ENCODE data around the gene DNM3.
A peak's percentile ranks its signal among the peaks of the same experiment; 100 is the strongest.
"Not testable (repeated sequence)": the region's sequence is repeated elsewhere in the genome, so short reads cannot be mapped to it uniquely, and the experiment has no call there.

DNM3 gene

DNA sequence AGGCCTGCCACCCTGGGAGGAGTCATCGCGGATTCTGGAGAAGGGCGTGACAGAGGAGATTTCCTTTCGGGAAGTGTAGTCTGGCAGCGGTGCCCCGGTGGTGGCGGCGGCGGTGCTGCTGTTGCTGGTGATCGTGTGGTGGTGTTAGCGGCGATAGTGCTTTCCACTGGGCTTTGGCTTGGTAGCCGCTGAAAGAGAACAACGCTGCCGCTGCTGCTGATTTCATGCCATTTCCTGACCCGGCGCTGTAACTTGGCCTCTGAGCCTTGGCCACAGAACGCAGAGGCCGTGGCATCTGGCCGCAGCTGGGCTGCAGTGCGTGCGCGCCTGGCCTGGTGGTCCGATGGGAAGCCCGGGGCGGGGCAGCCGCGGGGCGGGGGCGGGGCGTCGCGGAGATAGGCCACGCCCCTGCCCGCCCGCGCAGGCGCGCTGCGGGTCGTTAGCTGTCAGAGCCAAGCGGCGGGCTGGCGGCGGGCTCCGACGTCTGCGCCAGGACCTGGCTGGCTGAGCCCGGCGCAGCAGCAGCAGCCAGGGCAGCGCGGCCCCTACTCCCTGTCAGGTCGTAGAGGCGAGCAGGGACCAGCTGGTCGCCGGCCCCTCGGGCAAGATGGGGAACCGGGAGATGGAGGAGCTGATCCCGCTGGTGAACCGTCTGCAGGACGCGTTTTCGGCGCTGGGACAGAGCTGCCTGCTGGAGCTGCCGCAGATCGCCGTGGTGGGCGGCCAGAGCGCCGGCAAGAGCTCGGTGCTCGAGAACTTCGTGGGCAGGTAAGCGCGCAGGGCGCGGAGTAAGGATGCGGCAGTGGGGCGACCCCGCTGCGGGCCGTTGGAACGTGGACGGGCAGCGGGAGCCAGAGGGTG, at the start of gene DNM3:
TSS of gene DNM3 (plus strand) at position 449 of the 861 bp plus-strand sequence. CDS start at position 608, 159 bp downstream.
- peak within 1 kb of the TSS; percentile 61 to 100 for H3K4me3 ChIP-seq (ENCODE audit: low read depth in 1 of 2, low read length in 2 of 2)
- H3K4me1 ChIP-seq (ENCODE audit: insufficient read depth, low read length), result no peaks in the 10 kb centered on the region
- H3K27ac ChIP-seq (ENCODE audit: low read depth, low read length), result peak within 1 kb of the TSS; percentile 56
- H3K27me3 ChIP-seq (ENCODE audit: control insufficient read depth in 1 of 2, insufficient read depth in 2 of 2, low read length in 2 of 2), result no peaks in the 10 kb centered on the region
- no peaks in the 10 kb centered on the region for H3K9me3 ChIP-seq (ENCODE audit: low read length)
- no peaks in the 10 kb centered on the region for H3K36me3 ChIP-seq (ENCODE audit: insufficient read depth, low read length)
- no peak within 1 kb of the TSS for H3K9ac ChIP-seq (ENCODE audit: low read length)

DNA sequence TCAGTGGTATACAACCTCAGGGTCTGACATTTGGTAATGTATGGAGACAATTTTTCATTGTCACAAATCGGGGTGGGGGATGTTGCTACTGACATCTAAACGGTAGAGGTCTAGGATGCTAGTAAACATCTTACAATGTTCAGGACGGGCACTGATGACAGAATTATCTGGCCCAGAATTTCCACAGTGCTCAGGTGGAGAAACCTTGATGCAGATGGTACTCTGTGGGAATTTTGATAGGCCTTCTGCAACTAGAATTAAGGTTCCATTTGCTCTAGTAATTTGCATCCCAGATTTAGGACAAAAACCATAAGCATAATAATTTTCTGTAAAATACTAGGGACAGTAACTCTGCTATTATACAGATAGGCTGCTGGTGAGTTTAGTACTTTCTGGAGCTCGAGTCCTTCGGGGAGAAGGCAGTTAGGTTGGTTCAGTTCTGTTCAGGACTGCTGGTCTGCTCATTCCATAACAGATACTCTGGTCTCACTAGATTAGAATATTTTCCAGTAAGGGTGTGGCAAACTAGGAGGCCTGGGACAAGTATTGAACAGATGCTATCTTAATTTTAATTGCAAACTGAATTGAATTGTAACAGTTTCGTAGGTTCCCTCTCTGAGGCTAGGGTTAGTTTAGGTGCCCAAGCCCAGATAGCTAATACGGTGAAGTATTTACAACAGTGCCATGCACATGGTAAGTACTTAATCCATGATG, 48.5 kb upstream of the DNM3 start:
- Histone ChIP-seq H3K9me3 (ENCODE audit: low read length) (no peaks in the 10 kb centered on the region), H3K27ac (ENCODE audit: low read depth, low read length) (no peak overlapping the region), H3K9ac (ENCODE audit: low read length) (no peak overlapping the region), H3K4me1 (ENCODE audit: insufficient read depth, low read length) (no peaks in the 10 kb centered on the region), H3K4me3 (ENCODE audit: low read depth in 1 of 2, low read length in 2 of 2) (no peak overlapping the region), H3K27me3 (ENCODE audit: control insufficient read depth in 1 of 2, insufficient read depth in 2 of 2, low read length in 2 of 2) (no peaks in the 10 kb centered on the region), H3K36me3 (ENCODE audit: insufficient read depth, low read length) (peaks cover 80% of the 10 kb centered on the region)

DNA sequence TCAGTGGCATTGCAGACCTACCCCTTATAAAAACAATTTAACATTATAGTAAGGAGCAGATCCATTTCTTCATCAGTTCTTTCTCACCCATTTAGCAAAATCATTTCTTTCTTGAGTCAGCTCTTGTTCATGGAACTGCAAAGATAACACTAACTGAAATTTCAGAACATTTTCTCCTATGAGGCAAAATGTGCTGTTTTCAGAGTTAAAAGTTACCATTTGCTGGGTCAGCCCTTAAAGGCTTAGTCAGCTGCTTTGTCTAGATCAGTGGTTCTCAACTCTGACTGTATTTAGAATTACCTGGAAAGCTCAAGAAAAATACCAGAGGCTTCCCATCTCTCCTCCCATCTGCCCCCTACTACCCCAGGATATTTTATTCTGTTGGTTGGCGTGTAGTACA, 47.7 kb upstream of the DNM3 start:
- Histone ChIP-seq H3K27ac (ENCODE audit: low read depth, low read length) (no peak overlapping the region), H3K36me3 (ENCODE audit: insufficient read depth, low read length) (peaks cover 75% of the 10 kb centered on the region), H3K27me3 (ENCODE audit: control insufficient read depth in 1 of 2, insufficient read depth in 2 of 2, low read length in 2 of 2) (no peaks in the 10 kb centered on the region), H3K9ac (ENCODE audit: low read length) (no peak overlapping the region), H3K4me3 (ENCODE audit: low read depth in 1 of 2, low read length in 2 of 2) (no peak overlapping the region), H3K9me3 (ENCODE audit: low read length) (no peaks in the 10 kb centered on the region), H3K4me1 (ENCODE audit: insufficient read depth, low read length) (no peaks in the 10 kb centered on the region)

DNA sequence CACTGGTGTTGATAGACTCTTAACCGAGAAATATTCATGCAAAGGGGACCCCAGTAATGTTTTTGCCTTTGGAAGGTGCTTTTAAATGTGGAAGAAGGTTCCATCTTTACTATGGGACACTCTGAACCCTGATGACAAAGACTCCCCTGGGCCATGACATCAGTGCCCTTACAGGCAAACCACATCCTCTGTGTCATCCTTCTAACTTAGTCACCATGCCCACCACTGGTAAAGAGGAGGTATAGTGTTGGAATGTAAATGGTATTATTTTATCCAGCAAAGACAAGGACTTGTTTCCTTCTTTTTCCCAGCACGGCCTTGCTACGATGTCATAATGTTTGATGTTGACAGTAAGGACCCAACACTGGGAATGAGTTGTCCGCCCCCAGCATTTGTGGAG, 47.2 kb upstream of the DNM3 start:
- H3K4me3 ChIP-seq (ENCODE audit: low read depth in 1 of 2, low read length in 2 of 2), result no peak overlapping the region
- no peak overlapping the region for H3K27ac ChIP-seq (ENCODE audit: low read depth, low read length)
- H3K4me1 ChIP-seq (ENCODE audit: insufficient read depth, low read length), result no peaks in the 10 kb centered on the region
- no peaks in the 10 kb centered on the region for H3K9me3 ChIP-seq (ENCODE audit: low read length)
- no peak overlapping the region for H3K9ac ChIP-seq (ENCODE audit: low read length)
- peaks cover 70% of the 10 kb centered on the region for H3K36me3 ChIP-seq (ENCODE audit: insufficient read depth, low read length)
- no peaks in the 10 kb centered on the region for H3K27me3 ChIP-seq (ENCODE audit: control insufficient read depth in 1 of 2, insufficient read depth in 2 of 2, low read length in 2 of 2)

DNA sequence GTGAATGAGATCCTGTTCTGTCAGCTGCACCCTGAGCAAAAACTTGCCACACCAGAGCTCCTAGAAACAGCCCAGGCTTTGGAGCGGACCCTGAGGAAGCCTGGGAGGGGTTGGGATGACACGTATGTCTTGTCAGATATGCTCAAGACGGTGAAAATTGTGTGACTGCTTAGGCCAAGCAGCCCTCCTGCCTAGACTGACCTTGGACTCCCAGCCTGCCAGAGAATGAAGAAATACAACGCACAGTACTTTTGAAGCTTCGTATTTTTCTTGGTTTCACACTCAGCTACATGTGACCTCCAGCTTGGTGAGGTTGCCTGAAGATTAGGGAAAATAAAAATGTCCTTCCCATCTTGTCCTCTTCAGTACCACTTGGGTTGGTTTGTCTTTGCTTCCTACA, 44.7 kb upstream of the DNM3 start:
- Histone ChIP-seq H3K27ac (ENCODE audit: low read depth, low read length) (no peak overlapping the region), H3K4me1 (ENCODE audit: insufficient read depth, low read length) (no peaks in the 10 kb centered on the region), H3K4me3 (ENCODE audit: low read depth in 1 of 2, low read length in 2 of 2) (no peak overlapping the region), H3K27me3 (ENCODE audit: control insufficient read depth in 1 of 2, insufficient read depth in 2 of 2, low read length in 2 of 2) (no peaks in the 10 kb centered on the region), H3K9ac (ENCODE audit: low read length) (no peak overlapping the region), H3K36me3 (ENCODE audit: insufficient read depth, low read length) (peaks cover 47% of the 10 kb centered on the region), H3K9me3 (ENCODE audit: low read length) (no peaks in the 10 kb centered on the region)

DNA sequence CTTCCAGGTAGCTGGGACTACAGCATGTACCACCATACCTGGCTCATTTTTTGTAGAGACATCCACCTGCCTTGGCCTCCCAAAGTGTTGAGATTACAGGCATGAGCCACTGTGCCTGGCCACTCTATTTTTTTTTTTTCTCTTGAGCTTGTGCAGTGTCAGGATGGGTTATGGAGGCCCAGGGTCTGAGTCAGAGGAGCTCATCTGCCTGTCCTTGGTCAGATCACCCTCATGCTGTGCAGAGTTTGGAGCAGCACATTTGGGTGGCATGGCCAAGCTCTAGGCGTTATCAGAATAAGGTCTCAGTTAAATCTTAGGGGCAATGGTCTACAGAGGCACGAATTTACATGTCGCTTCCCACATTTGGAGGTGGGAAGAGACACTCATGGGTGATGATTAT, 43.0 kb upstream of the DNM3 start:
- H3K27me3 ChIP-seq (ENCODE audit: control insufficient read depth in 1 of 2, insufficient read depth in 2 of 2, low read length in 2 of 2), result no peaks in the 10 kb centered on the region
- no peaks in the 10 kb centered on the region for H3K9me3 ChIP-seq (ENCODE audit: low read length)
- H3K4me3 ChIP-seq (ENCODE audit: low read depth in 1 of 2, low read length in 2 of 2), result no peak overlapping the region
- no peaks in the 10 kb centered on the region for H3K4me1 ChIP-seq (ENCODE audit: insufficient read depth, low read length)
- H3K27ac ChIP-seq (ENCODE audit: low read depth, low read length), result no peak overlapping the region
- peaks cover 31% of the 10 kb centered on the region for H3K36me3 ChIP-seq (ENCODE audit: insufficient read depth, low read length)
- H3K9ac ChIP-seq (ENCODE audit: low read length), result no peak overlapping the region

DNA sequence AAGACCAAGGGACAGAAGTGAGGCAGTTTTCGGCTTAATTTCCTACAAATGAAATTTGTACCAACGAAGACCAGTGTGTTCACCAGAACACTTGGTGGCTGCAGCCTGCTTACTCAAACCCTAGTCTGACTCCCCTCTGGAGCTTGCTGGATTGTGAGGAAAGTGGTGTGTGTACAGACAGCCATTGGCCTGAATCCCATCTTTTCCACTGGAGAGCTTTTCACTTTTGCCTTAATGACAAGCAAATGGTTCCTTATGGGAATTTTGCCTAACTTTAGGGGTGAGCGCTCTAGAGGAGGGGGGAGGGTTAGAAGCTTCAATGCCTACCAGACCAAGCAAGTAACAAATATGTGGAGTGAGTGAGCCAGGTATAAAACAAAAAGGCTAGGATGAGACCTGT, 42.5 kb upstream of the DNM3 start:
- no peaks in the 10 kb centered on the region for H3K4me1 ChIP-seq (ENCODE audit: insufficient read depth, low read length)
- H3K27ac ChIP-seq (ENCODE audit: low read depth, low read length), result no peak overlapping the region
- H3K4me3 ChIP-seq (ENCODE audit: low read depth in 1 of 2, low read length in 2 of 2), result no peak overlapping the region
- H3K36me3 ChIP-seq (ENCODE audit: insufficient read depth, low read length), result peaks cover 28% of the 10 kb centered on the region
- no peak overlapping the region for H3K9ac ChIP-seq (ENCODE audit: low read length)
- no peaks in the 10 kb centered on the region for H3K9me3 ChIP-seq (ENCODE audit: low read length)
- H3K27me3 ChIP-seq (ENCODE audit: control insufficient read depth in 1 of 2, insufficient read depth in 2 of 2, low read length in 2 of 2), result no peaks in the 10 kb centered on the region

DNA sequence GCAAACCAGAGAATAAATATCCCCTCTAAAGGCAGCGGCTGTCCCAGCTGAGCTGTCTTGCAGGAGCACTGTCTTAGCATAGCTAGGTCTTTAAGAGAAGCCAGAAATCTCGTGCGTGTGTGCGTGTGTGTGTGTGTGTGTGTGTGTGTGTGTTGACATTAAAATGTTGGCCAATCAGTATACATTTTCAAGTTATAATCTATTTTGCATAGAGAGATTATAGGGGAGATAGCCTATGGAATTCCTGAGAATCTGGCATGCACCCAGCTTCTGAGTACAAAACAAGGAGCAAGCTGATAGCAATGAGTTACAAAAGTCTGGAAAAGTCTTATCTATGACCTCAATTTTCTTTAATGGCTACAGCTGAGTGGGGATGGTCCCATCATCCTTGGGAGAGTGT, 42.1 kb upstream of the DNM3 start:
- no peak overlapping the region for H3K9ac ChIP-seq (ENCODE audit: low read length)
- no peaks in the 10 kb centered on the region for H3K27me3 ChIP-seq (ENCODE audit: control insufficient read depth in 1 of 2, insufficient read depth in 2 of 2, low read length in 2 of 2)
- H3K36me3 ChIP-seq (ENCODE audit: insufficient read depth, low read length), result peaks cover 24% of the 10 kb centered on the region
- H3K4me1 ChIP-seq (ENCODE audit: insufficient read depth, low read length), result no peaks in the 10 kb centered on the region
- no peak overlapping the region for H3K27ac ChIP-seq (ENCODE audit: low read depth, low read length)
- H3K9me3 ChIP-seq (ENCODE audit: low read length), result no peaks in the 10 kb centered on the region
- no peak overlapping the region for H3K4me3 ChIP-seq (ENCODE audit: low read depth in 1 of 2, low read length in 2 of 2)

DNA sequence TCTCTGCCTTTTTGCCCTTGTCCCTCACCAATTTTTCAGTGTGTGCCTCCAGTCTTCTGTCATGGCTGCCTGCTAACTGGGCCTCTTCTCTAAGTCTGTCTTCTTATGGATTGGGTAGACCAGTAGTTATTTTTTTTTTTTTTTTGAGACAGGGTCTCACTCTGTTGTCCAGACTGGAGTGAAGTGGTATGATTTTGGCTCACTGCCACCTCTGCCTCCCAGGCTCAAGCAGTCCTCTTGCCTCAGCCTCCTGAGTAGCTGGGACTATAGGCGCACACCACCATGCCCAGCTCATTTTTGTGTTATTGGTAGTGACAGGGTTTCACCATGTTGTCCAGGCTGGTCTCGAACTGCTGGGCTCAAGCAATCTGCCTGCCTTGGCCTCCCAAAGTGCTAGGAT, 41.6 kb upstream of the DNM3 start:
- not testable (repeated sequence) for H3K27me3 ChIP-seq (ENCODE audit: control insufficient read depth in 1 of 2, insufficient read depth in 2 of 2, low read length in 2 of 2); H3K9me3 ChIP-seq (ENCODE audit: low read length); H3K4me3 ChIP-seq (ENCODE audit: low read depth in 1 of 2, low read length in 2 of 2); H3K27ac ChIP-seq (ENCODE audit: low read depth, low read length); H3K9ac ChIP-seq (ENCODE audit: low read length); H3K4me1 ChIP-seq (ENCODE audit: insufficient read depth, low read length)
- H3K36me3 ChIP-seq (ENCODE audit: insufficient read depth, low read length), result peaks cover 24% of the 10 kb centered on the region

DNA sequence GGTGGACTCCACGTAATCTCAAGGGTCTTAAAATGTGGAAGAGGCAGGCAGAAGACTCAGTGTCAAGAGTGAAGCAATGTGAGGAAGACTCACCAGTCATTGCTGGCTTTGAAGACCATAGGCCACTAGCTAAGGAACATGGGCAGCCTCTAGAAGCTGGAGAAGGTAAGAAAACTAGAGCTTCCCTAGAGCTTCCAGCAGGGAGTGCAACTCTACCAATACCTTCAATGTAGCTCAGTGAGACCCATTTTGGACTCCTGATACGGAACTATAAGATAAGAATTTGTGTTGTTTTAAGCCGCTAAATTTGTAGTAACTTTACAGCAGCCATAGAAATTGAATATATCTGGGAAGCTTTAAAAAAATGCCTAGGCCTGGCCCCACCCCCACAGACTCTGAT, 41.0 kb upstream of the DNM3 start:
- Histone ChIP-seq H3K27me3 (ENCODE audit: control insufficient read depth in 1 of 2, insufficient read depth in 2 of 2, low read length in 2 of 2) (no peaks in the 10 kb centered on the region), H3K4me3 (ENCODE audit: low read depth in 1 of 2, low read length in 2 of 2) (no peak overlapping the region), H3K36me3 (ENCODE audit: insufficient read depth, low read length) (peaks cover 22% of the 10 kb centered on the region), H3K27ac (ENCODE audit: low read depth, low read length) (no peak overlapping the region), H3K9me3 (ENCODE audit: low read length) (no peaks in the 10 kb centered on the region), H3K9ac (ENCODE audit: low read length) (no peak overlapping the region), H3K4me1 (ENCODE audit: insufficient read depth, low read length) (no peaks in the 10 kb centered on the region)

DNA sequence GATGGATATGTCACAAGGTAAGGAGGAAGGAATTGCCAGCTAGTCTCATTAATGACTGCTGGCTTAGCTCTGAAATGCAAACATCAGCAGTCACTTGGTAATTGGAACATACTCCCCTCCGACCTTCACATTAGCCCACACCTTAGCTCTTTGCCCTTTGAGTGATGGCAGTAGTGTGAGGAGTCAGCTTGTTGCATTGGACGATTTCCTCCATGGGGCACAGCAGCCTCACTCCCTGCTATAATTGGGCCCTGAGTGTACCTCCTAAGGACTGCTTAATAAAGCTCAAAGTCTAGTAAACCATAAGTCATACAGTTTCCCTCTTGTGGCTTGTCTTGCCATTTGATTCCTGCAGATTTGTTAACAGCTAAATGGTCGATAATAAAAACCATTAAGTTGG, 40.4 kb upstream of the DNM3 start:
- H3K27me3 ChIP-seq (ENCODE audit: control insufficient read depth in 1 of 2, insufficient read depth in 2 of 2, low read length in 2 of 2), result no peaks in the 10 kb centered on the region
- H3K27ac ChIP-seq (ENCODE audit: low read depth, low read length), result no peak overlapping the region
- H3K9me3 ChIP-seq (ENCODE audit: low read length), result no peaks in the 10 kb centered on the region
- H3K9ac ChIP-seq (ENCODE audit: low read length), result no peak overlapping the region
- no peaks in the 10 kb centered on the region for H3K4me1 ChIP-seq (ENCODE audit: insufficient read depth, low read length)
- peaks cover 17% of the 10 kb centered on the region for H3K36me3 ChIP-seq (ENCODE audit: insufficient read depth, low read length)
- no peak overlapping the region for H3K4me3 ChIP-seq (ENCODE audit: low read depth in 1 of 2, low read length in 2 of 2)

Data from muscle layer of colon (tissue), 2 donors.